Glomerular endothelial cell (primary cell): ENCODE data around the gene C2CD4C. TPM values are rescaled to one million over a fixed set of nuclear protein-coding genes. Genes with fewer than 3 reads are reported as not detected.
"Not testable (repeated sequence)": the region's sequence is repeated elsewhere in the genome, so short reads cannot be mapped to it uniquely, and the experiment has no call there.

Experiments used
- DNase-seq: peaks from one replicate; pipeline ENCODE4 v3.0.0-alpha.2; 2011; ENCODE audit warnings: low read depth, low spot score; ENCODE audit errors: extremely low read depth
- total RNA-seq: library from RNA; depleted of rRNA; stranded (reverse); fragments of >200 nt; gene quantifications from 2 replicates; pipeline ENCODE4 v1.2.3, GENCODE V29; 2015

Gene C2CD4C
- total RNA-seq, 1 donor from 2014 or later = 0.47 TPM

- not testable (repeated sequence) for DNase-seq
These were observed 22.8 kb downstream of the C2CD4C start for GRCh38 chr19:386189-386588.

- no peak for DNase-seq
These were observed 24.2 kb downstream of the C2CD4C start for GRCh38 chr19:384799-385169.

DNA sequence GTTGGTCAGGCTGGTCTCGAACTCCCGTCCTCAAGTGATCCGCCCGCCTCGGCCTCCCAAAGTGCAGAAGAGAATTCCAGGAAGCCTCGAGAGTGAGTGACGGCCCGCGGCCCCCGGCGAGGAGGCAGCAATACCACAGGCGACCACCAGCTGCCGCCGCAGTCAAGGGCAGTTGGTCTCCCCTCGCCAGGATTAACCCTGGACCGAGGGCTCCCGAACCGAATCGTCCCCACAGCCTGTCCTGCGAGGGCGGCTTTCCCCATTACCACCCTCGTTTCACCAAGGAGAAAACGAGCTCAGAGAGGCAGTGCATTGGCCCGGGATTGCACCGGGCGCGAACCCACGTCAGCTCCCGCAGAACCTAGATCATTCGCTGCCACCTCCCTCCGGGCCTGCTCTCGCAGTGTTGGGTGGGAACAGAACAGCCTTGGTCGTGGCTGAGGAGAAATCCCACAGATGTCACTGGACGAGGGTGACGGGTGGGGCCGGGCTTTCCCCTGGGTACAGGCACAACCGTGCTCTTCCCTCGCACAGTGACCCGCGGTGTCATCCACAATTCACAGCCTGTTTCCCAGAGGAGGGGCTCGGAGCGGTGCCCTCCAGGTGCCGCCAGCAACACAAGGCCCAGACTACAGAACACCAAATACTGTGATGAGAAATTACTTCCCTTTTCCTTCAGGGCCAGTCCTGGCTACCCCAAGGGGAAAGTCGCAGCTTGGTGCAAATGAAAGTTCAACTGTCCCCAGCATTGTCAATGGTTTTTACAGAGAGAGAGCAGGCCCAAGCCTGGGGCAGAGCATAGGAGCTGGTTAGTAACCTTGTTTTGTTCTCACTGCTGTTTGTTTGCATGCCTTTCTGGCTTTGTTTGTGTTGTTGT lies 24.8 kb downstream of the C2CD4C start:
- no peak for DNase-seq

DNA sequence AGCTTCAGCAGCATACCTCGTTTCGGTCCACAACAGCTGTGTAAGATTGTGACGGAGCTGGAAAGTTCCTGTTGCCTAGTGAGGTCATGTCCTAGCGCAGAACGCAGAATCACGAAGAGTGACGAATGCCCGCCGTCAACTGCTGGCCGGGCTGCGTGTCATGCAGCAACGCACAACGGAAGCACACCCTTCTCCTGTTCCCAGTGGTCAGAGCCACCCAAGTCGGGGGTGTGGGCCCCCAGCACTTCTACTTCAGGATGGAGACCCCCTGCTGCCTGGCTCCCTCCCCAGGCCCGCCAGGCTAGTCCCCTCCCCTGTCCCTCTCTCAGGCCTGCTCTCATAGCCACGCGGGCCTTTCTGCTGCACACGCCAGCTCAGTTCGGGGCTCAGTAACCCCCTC lies 25.9 kb downstream of the C2CD4C start:
- no peak for DNase-seq

DNA sequence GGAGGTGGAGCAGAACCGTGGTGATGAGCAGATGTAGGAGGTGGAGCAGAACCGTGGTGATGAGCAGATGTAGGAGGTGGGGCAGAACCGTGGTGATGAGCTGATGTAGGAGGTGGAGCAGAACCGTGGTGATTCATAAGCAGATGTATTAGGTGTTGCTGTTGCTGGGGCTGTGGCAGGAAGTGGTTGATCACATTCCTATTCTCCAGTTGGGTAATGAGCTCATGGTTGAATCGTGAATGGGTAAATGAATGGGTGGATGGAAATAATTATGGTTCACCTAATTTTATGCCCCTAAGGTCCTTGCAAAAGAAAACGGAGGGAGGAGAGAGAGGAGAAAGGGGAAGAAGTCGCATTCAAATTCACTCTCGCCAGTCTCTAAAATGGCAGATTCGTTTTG lies 26.4 kb downstream of the C2CD4C start:
- not testable (repeated sequence) for DNase-seq

DNA sequence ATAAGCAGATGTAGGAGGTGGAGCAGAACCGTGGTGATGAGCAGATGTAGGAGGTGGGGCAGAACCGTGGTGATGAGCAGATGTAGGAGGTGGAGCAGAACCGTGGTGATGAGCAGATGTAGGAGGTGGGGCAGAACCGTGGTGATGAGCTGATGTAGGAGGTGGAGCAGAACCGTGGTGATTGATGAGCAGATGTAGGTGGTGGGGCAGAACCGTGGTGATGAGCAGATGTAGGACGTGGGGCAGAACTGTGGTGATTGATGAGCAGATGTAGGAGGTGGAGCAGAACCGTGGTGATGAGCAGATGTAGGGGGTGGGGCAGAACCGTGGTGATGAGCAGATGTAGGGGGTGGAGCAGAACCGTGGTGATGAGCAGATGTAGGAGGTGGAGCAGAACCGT lies 27.0 kb downstream of the C2CD4C start:
- not testable (repeated sequence) for DNase-seq

- not testable (repeated sequence) for DNase-seq
These were observed 28.2 kb downstream of the C2CD4C start for GRCh38 chr19:380618-381219.

- DNase-seq = no peak
These were observed 29.2 kb downstream of the C2CD4C start for GRCh38 chr19:379796-380195.

DNA sequence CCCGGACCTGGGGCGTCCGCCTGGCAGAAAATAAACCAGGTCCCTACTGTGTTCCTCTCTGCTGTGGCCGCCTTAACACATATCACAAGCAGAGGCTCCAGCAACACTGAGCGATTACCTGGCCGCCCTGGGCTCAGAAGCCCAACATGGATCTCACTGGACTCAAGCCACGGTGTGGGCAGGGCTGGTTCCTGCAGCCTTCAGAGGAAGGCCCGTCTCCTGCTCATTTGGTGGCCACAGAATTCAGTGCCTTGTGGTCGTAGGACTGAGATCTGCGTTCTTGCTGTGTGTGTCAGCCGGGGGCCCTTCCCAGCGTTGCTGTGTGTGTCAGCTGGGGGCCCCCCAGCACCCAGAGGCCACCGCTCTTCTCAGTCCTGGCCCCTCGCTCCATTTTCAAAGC lies 30.2 kb downstream of the C2CD4C start:
- DNase-seq = no peak

DNA sequence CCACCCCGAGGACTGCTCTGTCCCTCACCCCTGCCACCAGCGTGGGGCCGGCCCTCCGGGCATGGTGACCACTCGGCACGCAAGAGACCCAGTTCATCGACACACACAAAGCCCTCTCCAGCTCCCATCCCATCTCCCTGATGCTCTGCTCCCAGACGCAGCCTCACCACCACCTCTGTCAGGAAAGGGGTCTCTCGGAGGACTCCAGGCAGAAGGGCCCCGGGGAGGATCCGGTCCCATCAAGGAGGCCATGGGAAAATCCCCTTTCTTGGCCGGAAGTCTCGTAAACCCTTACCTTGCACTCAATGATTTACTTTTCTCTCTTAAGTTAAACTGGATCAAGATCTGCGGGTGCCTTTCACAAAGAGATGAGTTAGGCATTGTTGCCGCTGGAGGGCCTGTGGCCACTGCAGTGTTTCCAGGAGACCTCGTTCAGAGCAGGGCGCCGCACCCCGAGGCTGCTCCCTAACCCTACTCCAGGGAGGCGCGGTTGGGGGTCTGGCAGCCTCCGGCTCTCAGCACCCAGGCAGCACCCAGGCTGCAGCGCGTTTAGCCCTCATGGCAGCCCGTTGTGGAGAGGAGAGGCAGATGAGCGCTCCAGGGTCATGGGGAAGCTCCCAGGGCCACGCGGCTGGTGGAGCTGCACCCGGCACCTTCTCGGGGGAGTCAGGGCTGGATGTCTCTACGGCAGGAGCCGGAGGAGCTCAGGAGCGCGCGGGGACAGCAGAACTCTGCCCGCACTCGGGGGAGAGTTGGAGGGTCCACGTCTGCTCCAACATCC lies 31.0 kb downstream of the C2CD4C start:
- DNase-seq = no peak

- DNase-seq = no peak
These were observed 32.9 kb downstream of the C2CD4C start for GRCh38 chr19:376111-376470.

DNA sequence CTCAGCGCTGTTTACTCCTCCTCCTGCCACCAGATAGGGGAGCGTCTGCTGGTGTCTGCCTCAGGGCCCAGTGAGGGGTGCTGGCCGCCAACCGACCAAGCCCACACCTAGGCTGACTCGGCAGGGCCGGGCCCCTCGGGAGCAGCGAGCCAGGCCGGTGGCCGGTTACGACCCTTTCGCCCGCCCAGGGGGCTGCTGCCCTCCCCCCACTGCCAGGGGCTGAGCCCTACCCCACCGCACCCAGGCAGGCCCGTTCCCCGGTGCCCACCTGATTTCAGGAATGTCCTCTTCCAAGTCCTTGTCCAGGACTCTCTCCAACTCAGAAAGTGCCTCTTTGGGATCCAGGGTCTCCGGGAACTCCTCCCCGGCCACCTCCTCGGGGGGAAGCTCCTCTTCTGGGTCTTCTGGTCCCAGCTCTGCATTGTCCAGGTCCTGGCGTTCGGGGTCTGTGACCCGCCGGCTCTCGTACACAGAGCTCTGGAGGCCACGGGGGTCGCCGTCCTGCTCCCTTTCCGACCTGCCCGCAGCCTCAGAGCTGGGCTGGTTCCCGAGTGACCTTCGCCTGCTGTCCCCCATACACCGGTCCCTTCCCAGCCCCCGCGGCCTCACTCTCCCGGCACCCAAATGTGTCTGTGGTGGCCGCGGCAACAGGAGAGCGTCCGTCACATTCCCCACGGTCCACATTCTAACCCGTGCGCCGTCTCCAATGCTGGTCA lies 33.4 kb downstream of the C2CD4C start:
- no peak for DNase-seq

GRCh38 chr19:374886-375235 lies 34.1 kb downstream of the C2CD4C start:
- DNase-seq = no peak

DNA sequence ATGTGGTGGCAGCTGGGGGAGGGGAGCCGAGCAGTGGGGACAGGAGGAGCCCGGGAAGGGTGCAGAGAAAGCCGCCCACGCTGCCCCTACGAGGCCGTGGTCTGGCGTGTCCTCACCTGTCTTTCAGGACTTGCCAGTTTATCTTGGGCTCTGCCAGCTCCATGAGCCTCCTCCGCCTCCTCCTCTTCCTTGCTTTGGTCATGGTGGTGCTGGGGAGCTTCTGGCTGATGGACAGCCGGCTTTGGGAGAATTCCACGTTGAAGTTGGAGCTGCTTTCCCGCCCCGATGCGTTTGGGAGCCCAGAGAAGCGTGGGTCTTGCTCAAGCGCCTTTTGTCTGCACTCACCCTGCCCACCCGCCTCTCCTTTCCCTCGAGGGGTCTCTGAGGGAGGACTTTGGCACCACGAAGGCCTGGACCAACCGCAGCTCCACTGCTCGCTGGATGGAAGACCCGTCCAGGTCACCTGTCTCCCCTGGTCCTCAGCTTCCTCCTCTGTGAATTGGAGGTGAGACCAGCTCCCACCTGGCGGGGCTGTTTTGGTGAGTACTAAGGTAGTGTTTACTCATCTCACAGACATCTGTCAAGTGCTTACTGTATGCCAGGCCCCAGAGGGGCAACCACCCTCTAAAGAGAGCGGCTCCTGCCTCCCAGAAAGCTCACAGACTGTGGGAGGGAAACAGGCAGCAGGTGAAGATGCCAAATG lies 34.6 kb downstream of the C2CD4C start:
- DNase-seq = no peak

- DNase-seq = no peak
These were observed 35.4 kb downstream of the C2CD4C start for GRCh38 chr19:373391-374182.

DNA sequence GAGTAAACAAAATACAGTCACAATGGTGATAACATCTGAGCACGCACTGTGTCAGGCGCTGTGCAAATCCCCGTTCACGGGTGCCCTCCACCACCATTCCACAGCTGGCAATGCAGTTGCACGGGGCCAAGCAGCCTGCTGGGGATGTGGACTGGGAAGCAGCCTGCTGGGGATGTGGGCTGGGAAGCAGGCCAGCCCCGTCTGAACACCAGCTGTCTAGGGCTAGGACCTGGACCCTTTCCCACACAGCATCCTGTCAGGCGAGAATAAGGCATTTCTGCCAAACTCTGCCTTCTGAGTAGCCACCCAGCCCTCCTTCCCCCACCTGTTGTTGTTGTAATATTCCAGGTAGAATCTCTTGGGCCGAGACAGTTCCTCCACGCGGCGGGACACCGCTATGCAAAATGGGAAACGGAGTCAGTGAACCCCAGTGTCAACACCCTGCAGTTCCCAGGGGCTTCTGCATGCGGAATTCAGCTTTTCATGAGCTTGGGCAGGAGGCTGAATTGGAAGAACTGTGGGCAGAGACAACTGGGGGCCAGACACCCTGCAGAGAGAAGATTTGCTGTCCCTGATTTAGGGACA lies 36.5 kb downstream of the C2CD4C start:
- DNase-seq = no peak

DNA sequence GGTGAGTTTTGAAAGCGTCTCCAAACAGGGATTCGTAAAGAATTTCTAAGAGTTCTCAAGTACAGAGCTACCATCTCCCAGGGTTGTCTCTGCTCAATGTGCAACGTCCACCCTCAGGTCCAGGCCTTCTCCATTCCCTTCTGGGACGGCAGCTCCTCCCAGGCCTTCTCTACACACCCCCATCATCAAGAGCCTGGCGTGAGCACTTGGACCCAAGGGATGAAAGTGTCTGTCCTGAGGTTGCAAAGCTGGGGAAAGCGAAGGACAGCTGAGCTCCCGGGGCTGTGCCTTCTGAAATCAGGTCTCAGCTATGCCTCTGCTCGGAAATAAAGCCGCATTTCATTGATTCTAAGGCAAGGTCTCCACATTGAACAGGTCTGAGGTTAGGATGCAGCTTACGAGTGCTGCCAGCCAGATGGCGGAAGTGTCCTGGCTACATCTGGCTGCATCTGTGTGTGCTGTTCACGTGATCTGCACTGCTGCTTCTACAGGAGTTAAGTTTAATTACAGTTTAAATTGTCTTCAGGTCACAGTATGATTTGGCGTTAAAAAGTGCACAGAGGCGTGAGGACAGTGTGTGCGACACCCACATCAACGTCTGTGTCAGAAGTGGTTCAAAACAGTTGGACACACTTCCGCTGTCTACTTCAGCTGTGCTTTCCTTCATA lies 37.3 kb downstream of the C2CD4C start:
- no peak for DNase-seq

DNA sequence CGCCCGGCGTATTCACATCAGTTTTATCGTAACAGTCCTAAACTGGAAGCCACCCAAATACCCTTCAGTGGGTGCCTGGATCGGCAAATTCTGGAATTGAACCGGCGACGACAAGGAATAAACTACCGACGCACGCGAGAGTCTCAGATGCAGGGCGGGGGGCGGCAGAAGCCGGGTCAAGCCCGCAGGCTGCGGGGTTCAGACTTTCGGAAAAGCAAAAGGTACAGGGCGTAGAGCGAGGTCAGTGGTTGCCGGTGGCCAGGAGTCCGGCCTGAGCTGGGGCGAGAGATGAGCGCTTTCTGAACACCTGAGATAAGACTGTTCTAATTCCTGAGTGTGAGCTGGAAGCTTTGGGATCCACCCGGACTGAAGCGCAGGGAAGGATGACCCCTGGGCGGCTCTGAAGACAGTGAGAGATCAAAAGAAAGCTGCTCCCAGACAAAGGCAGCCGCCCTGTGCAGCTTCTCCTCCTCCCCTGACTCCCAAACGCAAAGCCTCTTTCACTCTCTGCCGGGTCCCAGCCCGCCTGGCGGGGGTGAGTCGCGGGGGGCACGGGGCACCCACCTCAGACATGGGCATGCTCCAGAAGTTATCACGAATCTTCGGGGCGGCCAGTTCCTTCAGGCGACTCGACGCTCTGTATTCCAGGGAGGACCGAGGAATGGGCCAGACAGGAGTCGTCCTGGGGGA lies 38.2 kb downstream of the C2CD4C start:
- no peak for DNase-seq
